Mammary epithelial cell (primary cell): ENCODE results near the gene SH3D19.

Experiments
- EZH2 ChIP-seq: IDR thresholded peaks from 2 replicates; pipeline ENCODE4 v1.6.1; 2012; ENCODE audit warnings: low read length, inconsistent platforms, borderline replicate concordance
- TF ChIP-seq, protein P1 (sequence below), 2 donors: IDR thresholded peaks in 1 of 2; conservative IDR thresholded peaks in 1 of 2; 2 replicates each; pipeline ENCODE4 v1.5.1; 2011 to 2012; ENCODE audit warnings: inconsistent platforms in 2 of 2, low read length in 2 of 2, mild to moderate bottlenecking in 2 of 2, control low read depth in 1 of 2, low read depth in 1 of 2; ENCODE audit not compliant: insufficient read depth in 1 of 2; ENCODE audit errors: extremely low read depth in 1 of 2

DNA sequence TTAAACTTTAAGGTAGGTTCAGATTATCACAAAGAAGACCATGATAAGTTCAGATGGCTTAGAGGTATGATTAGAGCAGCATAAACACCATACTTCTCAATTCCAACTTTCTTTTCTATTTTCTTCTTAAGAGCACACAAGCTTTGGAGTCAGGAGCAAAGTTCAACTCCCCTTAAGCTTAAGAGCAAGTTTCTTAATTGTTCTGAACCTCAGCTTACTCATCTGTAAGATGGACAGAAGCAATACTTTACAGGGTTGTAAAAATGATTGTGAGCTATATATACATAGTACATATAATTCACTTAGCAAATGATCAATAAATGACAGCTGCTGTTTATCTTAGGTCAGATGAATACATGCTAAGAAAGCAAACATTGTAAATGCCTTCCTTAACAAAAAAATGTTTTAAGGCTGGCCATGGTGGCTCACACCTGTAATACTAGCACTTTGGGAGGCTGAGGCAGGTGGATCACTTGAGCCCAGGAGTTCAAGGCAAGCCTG is 250.9 kb downstream of the SH3D19 start:
- TF ChIP-seq, protein P1, sequence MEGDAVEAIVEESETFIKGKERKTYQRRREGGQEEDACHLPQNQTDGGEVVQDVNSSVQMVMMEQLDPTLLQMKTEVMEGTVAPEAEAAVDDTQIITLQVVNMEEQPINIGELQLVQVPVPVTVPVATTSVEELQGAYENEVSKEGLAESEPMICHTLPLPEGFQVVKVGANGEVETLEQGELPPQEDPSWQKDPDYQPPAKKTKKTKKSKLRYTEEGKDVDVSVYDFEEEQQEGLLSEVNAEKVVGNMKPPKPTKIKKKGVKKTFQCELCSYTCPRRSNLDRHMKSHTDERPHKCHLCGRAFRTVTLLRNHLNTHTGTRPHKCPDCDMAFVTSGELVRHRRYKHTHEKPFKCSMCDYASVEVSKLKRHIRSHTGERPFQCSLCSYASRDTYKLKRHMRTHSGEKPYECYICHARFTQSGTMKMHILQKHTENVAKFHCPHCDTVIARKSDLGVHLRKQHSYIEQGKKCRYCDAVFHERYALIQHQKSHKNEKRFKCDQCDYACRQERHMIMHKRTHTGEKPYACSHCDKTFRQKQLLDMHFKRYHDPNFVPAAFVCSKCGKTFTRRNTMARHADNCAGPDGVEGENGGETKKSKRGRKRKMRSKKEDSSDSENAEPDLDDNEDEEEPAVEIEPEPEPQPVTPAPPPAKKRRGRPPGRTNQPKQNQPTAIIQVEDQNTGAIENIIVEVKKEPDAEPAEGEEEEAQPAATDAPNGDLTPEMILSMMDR (conservative IDR thresholded peaks at IDR 0.05 in 1 of 2, IDR thresholded peaks at IDR 0.05 in 1 of 2; ENCODE audit: extremely low read depth in 1 of 2, insufficient read depth in 1 of 2, low read depth in 1 of 2, low read length in 2 of 2) = no peak
- no peak for TF ChIP-seq EZH2
